ENCODE measurements around the gene PLAAT1.

The PLAAT1 gene

GRCh38 chr3:193253986-193254660, 13.1 kb downstream of the PLAAT1 start:
- no peak for DNase-seq

DNA sequence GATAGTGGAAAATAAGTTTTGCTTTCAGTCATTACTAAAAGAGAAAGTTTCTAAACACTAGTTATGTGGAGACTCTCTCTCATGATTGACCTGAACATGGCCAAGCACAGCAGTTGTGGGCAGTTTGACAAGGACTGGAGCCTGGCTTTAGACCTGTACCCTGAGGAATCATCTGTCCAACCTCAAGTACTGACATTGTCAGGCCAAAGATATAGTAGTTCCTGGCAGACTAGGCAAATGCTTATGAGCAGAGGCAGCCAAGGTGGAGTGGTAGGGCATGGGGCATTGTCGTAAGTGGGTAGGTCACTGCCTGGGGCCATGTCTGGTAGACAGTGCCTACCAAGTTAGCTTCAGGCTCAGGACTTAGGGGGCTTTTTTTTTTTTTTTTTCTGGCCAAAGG, 20.9 kb downstream of the PLAAT1 start:
- DNase-seq: no peak

DNA sequence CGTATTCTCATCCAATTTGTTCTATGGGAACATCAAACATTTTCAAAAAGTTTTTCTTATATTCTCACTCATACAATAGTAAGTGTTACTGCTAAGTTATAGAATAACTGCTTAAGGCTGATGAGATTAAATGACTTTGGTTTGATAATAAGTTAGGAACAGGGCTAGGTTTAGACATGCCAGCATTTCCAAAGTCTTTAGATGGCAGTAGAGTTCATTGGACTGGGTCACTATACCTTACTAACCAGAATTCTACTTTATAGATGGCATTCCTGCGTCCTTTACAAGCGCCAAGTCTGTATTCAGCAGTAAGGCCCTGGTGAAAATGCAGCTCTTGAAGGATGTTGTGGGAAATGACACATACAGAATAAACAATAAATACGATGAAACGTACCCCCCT, 21.7 kb downstream of the PLAAT1 start:
- DNase-seq: no peak

GRCh38 chr3:193269343-193270028, 28.5 kb downstream of the PLAAT1 start:
- no peak for DNase-seq

- DNase-seq: no peak
Measured at GRCh38 chr3:193270451-193270850, 29.4 kb downstream of the PLAAT1 start.

DNA sequence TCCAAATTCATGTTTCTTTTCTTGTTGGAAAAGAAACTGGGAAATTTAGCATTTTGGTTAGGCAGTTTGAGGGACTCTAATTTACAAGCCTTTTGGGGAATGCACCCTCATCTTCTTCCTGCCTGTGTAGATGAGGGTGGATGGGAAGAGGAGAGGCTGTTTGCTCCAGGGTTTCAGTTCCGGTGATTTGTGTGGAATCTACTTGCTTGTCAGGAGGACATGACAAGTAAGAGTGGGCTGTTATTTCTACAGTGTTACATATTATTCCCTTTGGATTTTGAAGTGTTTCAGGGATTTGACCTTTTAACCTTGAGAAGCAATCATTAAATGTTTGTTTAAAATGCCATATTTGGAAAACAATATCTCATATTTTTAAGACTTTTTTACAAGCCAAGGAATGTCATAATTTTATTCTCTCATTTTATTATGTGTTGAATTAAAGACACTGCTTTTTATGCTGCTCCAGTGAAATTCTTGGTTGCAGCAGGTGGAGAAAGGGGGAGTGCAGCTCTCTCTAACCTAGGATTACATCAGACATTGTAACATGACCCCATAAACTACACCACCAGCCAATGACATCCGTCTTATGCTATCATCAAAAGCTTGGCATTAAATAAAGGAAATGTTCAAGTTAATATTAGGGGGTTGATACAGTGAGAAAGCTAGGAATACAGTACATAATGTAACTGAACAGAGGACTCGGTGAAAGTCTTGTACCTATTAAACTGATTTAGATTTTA, 30.2 kb downstream of the PLAAT1 start:
- DNase-seq: no peak

- no peak for DNase-seq
Measured at GRCh38 chr3:193292386-193292785, 51.4 kb downstream of the PLAAT1 start.

GRCh38 chr3:193295985-193296384, 55.0 kb downstream of the PLAAT1 start:
- DNase-seq: no peak

DNA sequence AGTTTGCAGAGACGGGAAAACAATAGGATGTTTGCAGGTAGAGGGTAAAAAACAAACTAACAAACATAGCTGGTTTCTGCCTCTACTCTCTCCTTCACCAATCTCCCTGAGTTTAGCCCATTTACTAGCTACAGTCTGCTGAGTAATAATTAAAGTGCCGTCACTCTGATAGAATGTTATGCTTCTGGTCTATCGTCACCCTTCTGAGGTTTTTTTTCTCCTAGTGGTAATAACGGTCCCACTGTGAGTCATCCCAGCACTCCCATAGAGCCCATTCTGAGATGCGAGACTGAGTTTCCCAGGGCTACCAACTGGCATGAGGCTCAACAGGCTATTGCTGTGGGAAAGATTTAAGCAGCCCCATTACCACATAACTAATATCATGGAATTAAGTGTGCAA, 56.4 kb downstream of the PLAAT1 start:
- DNase-seq: no peak

DNA sequence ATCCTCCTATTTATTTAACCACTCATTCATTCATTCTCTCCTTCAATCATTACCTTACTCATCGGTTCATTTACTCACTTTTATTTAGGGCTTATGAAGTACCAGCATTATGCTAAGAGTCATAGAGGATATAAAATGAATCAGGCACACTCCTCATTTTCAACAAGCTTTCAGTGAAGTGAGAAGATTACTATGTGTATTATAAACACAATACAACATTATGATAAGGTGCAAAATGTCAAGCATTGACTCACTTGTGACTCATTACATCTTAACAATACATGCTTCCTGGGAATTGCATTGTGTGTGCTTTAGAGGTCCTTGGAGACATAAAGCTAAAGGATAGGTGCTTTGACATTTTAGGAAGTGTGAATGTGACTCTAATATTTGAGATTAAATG, 60.4 kb downstream of the PLAAT1 start:
- DNase-seq: no peak

DNA sequence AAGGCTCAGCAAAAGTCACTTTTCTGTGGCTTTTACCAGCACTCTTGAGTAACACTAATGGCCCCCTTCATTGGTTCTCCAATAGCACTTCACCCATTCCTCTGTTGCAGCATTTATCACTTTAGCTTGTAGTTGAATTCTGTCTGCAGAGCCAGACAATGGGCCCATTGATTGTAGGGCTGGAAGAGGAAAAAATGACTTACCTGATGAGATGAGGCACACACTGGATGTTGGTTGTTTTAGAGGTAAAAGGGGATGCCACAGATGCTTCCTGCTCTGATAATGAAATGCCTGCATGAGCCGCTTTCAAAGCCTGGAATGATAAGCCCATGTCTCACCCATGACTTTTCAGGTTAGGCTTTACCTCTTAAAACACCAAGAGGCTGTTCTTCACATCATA, 64.3 kb downstream of the PLAAT1 start:
- no peak for DNase-seq

GRCh38 chr3:193310914-193311723, 70.1 kb downstream of the PLAAT1 start:
- DNase-seq: no peak

- DNase-seq: no peak
Measured at GRCh38 chr3:193313061-193313958, 72.3 kb downstream of the PLAAT1 start.

- DNase-seq: no peak
Measured at GRCh38 chr3:193314161-193314560, 73.1 kb downstream of the PLAAT1 start.

- DNase-seq: no peak
Measured at GRCh38 chr3:193317682-193318300, 76.8 kb downstream of the PLAAT1 start.

All from HCEC 1CT (cell line).